NB4 (cell line): Measurements from ENCODE around the gene PTPRZ1.

Source experiments
- CTCF ChIP-seq: IDR thresholded peaks from one replicate; pipeline ENCODE4 v1.5.1; 2012; ENCODE audit warnings: low read depth, low read length
- MYC ChIP-seq: IDR thresholded peaks from 2 replicates; pipeline ENCODE4 v1.6.1; 2011; ENCODE audit warnings: low read depth, low read length
- POLR2A ChIP-seq: IDR thresholded peaks from 2 replicates; pipeline ENCODE4 v1.6.1; 2011; ENCODE audit warnings: mild to moderate bottlenecking; ENCODE audit not compliant: insufficient read length; ENCODE audit errors: extremely low read depth

- TF ChIP-seq CTCF (no peak), POLR2A (no peak), MYC (no peak)
Observed at GRCh38 chr7:121874298-121874697, 1.3 kb downstream of the PTPRZ1 start.
